ENCODE data around the gene DNMBP. TPM values are rescaled to one million over a fixed set of nuclear protein-coding genes. Genes with fewer than 3 reads are reported as not detected.

Gene DNMBP
- total RNA-seq, 1 experiment from 2014 or later = 60.3 TPM

DNA sequence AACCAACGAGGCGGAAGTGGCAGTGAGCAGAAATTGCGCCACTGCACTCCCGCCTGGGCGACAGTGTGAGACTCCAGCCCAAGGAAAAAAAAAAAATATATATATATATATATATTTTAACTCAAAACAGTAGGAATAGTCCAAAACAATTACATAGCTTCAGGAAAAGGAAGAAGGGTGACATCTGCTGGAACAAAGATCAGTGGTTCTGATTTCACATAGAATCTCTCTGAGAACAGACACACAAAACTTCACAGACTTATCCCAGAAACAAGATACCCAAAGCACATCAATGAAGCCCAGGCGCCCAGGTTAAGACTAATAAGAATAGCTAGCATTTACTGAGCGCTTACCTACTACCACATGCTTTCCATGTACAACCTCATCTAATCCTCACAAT is 45.0 kb downstream of the DNMBP start:
- H3K27ac ChIP-seq (ENCODE audit: low read depth, low read length) = peak overlapping the region; percentile 98
- peaks cover 74% of the 10 kb centered on the region in 2 experiments for H3K4me1 ChIP-seq (ENCODE audit: control insufficient read depth in 1 of 2, insufficient read depth in 2 of 2, low read length in 2 of 2)
- no peaks in the 10 kb centered on the region for H3K9me2 ChIP-seq (ENCODE audit: insufficient read depth)
- peak overlapping the region; percentile 75 for H3K4me2 ChIP-seq (ENCODE audit: low read length)
- POLR2A ChIA-PET = interaction anchor here (1.2 to 2.8 kb wide), 3 partner anchors 10 to 571 kb away, joined by 3 to 13 read pairs (median 9); partner anchors contain the start of gene HIF1AN
- intact Hi-C loops (cut with micrococcal nuclease) = loop anchor here (5.0 kb wide), 2 partner anchors 83 to 107 kb away; no protein-coding TSS in a partner anchor
- CTCF ChIA-PET = interaction anchor here (0.7 to 2.6 kb wide), 5 partner anchors 34 to 119 kb away, joined by 3 to 14 read pairs (median 5); no protein-coding TSS in a partner anchor
- H3K9ac ChIP-seq (ENCODE audit: low read length) = no peak overlapping the region
- no peak overlapping the region for H3K4me3 ChIP-seq (replicated peaks in 1 of 2; ENCODE audit: low read depth in 1 of 2, low read length in 2 of 2)
- TF ChIP-seq RAD21 (IDR thresholded peaks at IDR 0.05; ENCODE audit: low read depth) (peak; percentile 53), EGR1 (IDR thresholded peaks at IDR 0.05; ENCODE audit: low read depth) (no peak), YY1 (IDR thresholded peaks at IDR 0.05; ENCODE audit: extremely low read depth, insufficient replicate concordance, low read depth, low read length) (no peak), CBX3 (IDR thresholded peaks at IDR 0.05; ENCODE audit: low read depth) (0 out of 2 replicates have a peak, but pooled peaks have one; percentile 33), ZFX (IDR thresholded peaks at IDR 0.05) (no peak)
- TF ChIP-seq, protein P1, sequence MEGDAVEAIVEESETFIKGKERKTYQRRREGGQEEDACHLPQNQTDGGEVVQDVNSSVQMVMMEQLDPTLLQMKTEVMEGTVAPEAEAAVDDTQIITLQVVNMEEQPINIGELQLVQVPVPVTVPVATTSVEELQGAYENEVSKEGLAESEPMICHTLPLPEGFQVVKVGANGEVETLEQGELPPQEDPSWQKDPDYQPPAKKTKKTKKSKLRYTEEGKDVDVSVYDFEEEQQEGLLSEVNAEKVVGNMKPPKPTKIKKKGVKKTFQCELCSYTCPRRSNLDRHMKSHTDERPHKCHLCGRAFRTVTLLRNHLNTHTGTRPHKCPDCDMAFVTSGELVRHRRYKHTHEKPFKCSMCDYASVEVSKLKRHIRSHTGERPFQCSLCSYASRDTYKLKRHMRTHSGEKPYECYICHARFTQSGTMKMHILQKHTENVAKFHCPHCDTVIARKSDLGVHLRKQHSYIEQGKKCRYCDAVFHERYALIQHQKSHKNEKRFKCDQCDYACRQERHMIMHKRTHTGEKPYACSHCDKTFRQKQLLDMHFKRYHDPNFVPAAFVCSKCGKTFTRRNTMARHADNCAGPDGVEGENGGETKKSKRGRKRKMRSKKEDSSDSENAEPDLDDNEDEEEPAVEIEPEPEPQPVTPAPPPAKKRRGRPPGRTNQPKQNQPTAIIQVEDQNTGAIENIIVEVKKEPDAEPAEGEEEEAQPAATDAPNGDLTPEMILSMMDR (IDR thresholded peaks at IDR 0.05 in 2 of 3, conservative IDR thresholded peaks at IDR 0.05 in 1 of 3; ENCODE audit: borderline replicate concordance in 1 of 3, insufficient read depth in 1 of 3, low read depth in 2 of 3, low read length in 2 of 3) = peak in 1 of 3 experiments; percentile 30; a peak in 1 of 6 replicates
- TF ChIP-seq, protein P2, sequence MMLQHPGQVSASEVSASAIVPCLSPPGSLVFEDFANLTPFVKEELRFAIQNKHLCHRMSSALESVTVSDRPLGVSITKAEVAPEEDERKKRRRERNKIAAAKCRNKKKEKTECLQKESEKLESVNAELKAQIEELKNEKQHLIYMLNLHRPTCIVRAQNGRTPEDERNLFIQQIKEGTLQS (IDR thresholded peaks at IDR 0.05) = no peak
- DNase-seq (ENCODE audit: low read depth, low spot score) (no peak), ATAC-seq (no peak)
- H4K20me1 ChIP-seq (ENCODE audit: insufficient read depth) = no peaks in the 10 kb centered on the region
- H2AFZ ChIP-seq (ENCODE audit: low read depth, low read length, poor library complexity, severe bottlenecking) = no peak overlapping the region
- no peaks in the 10 kb centered on the region for H3K27me3 ChIP-seq (ENCODE audit: insufficient read depth, low read length)
- RAD21 ChIA-PET (ENCODE audit: low non-redundant PET in 1 of 2, low total read pairs in 2 of 2, uncharacterized antibody in 2 of 2, unreplicated experiment in 2 of 2) = interaction anchor here (0.7 to 1.7 kb wide), 6 partner anchors 38 to 119 kb away, joined by 3 to 4 read pairs (median 4); no protein-coding TSS in a partner anchor
- BruUV-seq (replicated peaks) = no TSS peak
- peaks cover 74% of the 10 kb centered on the region for H3K79me2 ChIP-seq (ENCODE audit: insufficient read depth, low read length)
- H3K36me3 ChIP-seq (ENCODE audit: control insufficient read depth in 1 of 2, insufficient read depth in 2 of 2, low read length in 2 of 2) = peaks cover 14 to 15% of the 10 kb centered on the region in 2 experiments
- H3K9me3 ChIP-seq (ENCODE audit: control insufficient read depth in 1 of 2, insufficient read depth in 1 of 2, low read depth in 1 of 2, low read length in 2 of 2) = no peaks in the 10 kb centered on the region
